GM13976 (cell line): Measurements from ENCODE around the gene SOX5.
"Not testable (repeated sequence)": the region's sequence is repeated elsewhere in the genome, so short reads cannot be mapped to it uniquely, and the experiment has no call there.

ENCODE experiments used
- DNase-seq: peaks from one replicate; pipeline ENCODE4 v3.0.0; 2012; ENCODE audit warnings: low spot score
- in situ Hi-C: fragments of 300-500 bp; cut with MboI; formaldehyde crosslinking; loops from one replicate; pipeline ENCODE4 v1.12.0; 2022; ENCODE audit warnings: low sequenced_read_pairs, mixed read lengths, inconsistent platforms; ENCODE audit not compliant: unreplicated experiment
- TF ChIP-seq, protein P1 (sequence below): IDR thresholded peaks from 2 replicates; pipeline ENCODE4 v1.5.1; 2012; ENCODE audit warnings: borderline replicate concordance, mild to moderate bottlenecking; ENCODE audit not compliant: insufficient read depth; ENCODE audit errors: extremely low read depth, missing control alignments, control extremely low read depth

SOX5 gene

DNA sequence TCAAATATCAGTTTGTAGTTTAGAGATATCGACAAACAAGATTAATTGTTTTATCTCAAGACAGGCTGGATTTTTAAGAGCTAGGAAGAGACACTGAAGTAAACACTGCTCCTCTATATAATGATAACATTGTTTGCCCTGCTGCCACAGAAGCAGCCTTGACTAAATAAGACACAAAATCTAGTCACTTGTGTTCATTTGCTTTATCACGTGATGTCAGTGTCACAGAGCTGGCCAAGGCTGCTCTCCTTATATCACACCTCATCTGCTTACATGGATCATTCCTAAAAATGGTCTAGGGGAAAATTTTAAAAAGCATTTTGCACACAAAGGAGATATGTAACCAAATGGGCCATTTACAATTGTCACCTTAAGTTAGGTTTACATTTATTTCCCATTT is 64.1 kb downstream of the SOX5 start:
- TF ChIP-seq, protein P1, sequence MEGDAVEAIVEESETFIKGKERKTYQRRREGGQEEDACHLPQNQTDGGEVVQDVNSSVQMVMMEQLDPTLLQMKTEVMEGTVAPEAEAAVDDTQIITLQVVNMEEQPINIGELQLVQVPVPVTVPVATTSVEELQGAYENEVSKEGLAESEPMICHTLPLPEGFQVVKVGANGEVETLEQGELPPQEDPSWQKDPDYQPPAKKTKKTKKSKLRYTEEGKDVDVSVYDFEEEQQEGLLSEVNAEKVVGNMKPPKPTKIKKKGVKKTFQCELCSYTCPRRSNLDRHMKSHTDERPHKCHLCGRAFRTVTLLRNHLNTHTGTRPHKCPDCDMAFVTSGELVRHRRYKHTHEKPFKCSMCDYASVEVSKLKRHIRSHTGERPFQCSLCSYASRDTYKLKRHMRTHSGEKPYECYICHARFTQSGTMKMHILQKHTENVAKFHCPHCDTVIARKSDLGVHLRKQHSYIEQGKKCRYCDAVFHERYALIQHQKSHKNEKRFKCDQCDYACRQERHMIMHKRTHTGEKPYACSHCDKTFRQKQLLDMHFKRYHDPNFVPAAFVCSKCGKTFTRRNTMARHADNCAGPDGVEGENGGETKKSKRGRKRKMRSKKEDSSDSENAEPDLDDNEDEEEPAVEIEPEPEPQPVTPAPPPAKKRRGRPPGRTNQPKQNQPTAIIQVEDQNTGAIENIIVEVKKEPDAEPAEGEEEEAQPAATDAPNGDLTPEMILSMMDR = no peak
- in situ Hi-C loops = no loop called here

DNA sequence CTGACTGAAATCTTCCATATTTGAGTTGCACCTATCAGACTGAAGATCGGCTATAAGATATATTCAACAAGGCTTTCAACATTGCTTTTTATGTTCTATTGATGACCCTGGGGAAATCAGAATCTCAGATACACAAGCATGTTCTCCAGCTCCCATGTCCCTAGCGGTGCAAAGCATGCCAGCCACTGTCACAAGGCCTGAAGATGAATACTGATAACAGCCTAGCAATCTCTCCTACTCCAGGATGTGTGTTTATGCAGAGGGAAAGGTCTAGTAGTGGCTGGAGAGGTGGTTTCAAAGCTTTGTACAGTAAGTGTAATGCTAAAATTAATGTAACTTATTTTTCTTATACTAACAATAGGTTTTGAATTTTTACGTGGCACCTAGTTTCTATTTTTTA is 64.6 kb downstream of the SOX5 start:
- in situ Hi-C loops = no loop called here
- TF ChIP-seq, protein P1 = no peak
- DNase-seq = no peak

More for the DNA sequence above, 64.1 kb downstream of the SOX5 start:
- no peak for DNase-seq

DNA sequence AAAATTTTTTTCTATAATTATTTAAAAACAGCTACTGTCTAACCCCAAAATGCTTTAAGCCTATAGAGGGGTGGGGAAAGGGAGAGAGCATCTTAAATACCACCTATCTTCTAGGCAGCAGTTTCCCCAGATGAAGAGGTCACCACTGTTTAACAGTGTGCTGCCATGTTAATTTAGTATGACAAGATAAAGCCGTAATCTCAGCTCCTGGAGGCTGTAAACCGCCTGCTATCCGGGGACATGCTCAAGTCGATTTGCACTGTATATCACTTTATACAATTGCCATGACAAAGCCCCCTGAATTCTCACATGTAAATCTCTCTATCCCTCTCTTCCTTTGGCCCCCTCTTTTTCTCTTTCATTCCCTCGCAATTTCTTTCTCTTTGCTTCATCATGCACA is 68.5 kb downstream of the SOX5 start:
- TF ChIP-seq, protein P1 = no peak
- no peak for DNase-seq
- in situ Hi-C loops = no loop called here

DNA sequence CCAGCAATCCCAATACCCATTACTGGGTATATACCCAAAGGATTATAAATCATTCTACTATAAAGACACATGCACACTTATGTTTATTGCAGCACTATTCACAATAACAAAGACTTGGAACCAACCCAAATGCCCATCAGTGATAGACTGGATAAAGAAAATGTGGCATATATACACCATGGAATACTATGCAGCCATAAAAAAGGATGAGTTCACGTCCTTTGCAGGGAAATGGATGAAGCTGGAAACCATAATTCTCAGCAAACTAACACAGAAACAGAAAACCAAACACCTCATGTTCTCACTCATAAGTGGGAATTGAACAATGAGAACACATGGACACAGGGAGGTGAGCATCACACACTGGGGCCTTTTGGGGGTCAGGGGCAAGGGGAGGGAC is 72.9 kb downstream of the SOX5 start:
- DNase-seq = not testable (repeated sequence)

DNA sequence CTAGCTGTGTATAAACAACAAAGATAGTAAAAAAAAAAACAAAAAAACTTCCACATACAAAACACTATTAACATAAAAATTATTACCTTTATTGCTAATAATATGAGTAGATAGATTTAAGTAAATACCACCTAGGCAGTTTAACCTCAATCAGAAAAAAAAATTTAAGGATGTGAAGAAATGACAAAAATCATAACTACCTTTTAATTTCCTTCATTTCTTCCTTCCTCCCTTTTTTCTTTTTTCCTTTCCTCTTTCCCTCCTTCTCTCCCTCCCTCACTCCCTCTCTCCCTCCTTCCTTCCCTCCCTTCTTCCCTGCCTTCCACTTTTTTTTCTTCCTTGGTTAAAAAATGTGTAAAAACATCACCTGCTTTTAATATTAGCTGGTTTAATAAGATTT is 81.7 kb downstream of the SOX5 start:
- in situ Hi-C loops = no loop called here
- TF ChIP-seq, protein P1 = no peak
- no peak for DNase-seq

More for the DNA sequence above, 72.9 kb downstream of the SOX5 start:
- in situ Hi-C loops = not testable (repeated sequence)

DNA sequence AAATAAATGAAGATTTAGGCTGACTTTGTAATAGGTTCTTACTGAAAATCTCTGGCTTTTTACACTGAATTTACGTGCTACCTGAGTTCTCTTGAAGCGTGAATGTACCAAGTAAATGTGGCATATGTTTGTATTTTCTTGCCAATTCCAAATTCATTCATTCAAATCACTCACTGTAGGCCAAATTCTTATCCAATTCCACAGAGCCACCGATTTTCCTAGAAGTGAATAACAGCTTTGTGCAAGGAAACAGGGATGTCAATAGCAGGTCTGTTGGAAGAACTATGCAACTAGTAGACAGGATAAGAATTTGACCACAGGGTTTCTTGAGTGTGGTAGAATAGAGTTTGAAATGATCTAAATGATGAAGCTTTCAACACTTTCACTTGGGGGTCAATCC is 86.8 kb downstream of the SOX5 start:
- TF ChIP-seq, protein P1 = no peak
- in situ Hi-C loops = no loop called here
- DNase-seq = no peak

DNA sequence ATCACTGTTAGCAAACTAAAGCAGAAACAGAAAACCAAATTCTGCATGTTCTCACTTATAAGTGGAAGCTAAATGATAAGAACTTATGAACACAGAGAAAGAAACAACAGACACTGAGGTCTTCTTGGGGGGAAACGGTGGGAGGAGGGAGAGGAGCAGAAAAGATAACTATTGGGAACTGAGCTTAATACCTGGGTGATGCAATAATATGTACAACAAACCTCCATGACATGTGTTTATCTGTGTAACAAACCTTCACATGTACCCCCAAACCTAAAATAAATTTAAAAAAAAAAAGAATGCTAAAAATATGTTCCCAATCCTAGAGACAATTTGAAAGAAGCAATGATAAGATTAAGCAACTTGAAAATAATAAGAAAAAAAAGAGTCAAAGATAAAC is 89.5 kb downstream of the SOX5 start:
- no peak for DNase-seq
- TF ChIP-seq, protein P1 = no peak
- in situ Hi-C loops = no loop called here

DNA sequence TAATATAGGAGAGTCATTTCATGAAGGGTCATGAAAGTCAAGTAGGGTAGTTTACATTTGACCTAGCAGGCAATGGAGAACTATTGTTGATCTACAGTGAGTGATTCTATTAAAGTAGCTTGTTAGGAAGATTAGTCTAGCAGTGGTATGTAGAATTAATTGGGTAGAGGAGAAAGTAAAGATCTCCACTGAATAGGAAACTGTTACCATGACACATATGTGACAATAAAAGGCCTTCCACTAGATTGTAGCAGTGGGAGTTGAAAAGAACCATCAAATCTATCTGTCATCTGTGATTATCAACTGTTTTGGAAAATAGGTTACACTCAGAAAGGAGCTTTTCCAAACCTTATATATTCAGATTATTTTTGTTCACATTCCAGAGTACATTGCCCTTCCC is 92.3 kb downstream of the SOX5 start:
- TF ChIP-seq, protein P1 = no peak
- DNase-seq = no peak
- in situ Hi-C loops = no loop called here
